ENCODE measurements around the gene SNX17. TPM values are rescaled to one million over a fixed set of nuclear protein-coding genes. Genes with fewer than 3 reads are reported as not detected.

SNX17 gene, protein sequence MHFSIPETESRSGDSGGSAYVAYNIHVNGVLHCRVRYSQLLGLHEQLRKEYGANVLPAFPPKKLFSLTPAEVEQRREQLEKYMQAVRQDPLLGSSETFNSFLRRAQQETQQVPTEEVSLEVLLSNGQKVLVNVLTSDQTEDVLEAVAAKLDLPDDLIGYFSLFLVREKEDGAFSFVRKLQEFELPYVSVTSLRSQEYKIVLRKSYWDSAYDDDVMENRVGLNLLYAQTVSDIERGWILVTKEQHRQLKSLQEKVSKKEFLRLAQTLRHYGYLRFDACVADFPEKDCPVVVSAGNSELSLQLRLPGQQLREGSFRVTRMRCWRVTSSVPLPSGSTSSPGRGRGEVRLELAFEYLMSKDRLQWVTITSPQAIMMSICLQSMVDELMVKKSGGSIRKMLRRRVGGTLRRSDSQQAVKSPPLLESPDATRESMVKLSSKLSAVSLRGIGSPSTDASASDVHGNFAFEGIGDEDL
- 64.6 and 121 TPM in 2 replicates for total RNA-seq

DNA sequence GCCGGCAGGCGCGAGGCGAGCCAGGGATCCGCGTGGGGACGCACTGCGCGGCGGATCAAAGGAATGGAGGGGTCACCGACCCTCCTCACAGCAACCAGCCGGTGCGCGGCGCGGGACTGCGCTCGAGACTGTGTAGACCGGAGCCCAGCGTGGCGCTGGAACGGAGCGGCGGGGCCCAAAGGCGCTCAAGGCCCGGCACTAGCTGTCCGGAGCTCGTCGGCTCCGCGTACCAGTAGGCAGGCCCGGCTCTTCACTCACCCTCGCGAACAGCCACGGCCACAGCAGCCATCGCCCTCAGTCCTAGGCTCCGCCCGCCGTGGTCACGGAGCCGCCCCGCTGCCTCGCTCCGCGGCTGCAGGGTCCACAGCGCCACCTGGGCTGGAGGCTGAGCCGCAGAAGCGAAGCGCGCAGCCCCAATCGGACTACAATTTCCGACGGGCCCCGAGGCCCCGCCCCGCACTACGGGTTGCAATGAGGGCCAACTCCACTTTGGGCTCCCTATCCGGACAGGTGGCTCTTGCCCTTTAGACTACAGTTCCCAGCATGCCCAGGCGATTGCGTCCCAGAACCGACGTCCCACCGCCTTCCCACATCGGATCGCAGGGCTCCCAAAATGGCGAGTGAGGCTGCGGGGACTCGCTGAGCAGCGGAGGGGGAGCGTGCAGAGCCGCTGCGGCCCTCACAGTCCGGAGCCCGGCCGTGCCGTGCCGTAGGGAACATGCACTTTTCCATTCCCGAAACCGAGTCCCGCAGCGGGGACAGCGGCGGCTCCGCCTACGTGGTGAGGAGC is at the start of gene SNX17, which contains the start of gene EIF2B4:
Gene SNX17 (plus strand): TSS at position 591 of the 790 bp plus-strand sequence. CDS start 128 bp downstream, at position 719.
Gene EIF2B4 (minus strand): TSS at position 313 of the 790 bp plus-strand sequence. CDS start 24 bp downstream, at position 289.
- DNase-seq (ENCODE audit: low read depth), result peak; percentile 89
- peak within 1 kb of the TSS; percentile 86 for H3K4me3 ChIP-seq (ENCODE audit: low read depth, low read length)
- TF ChIP-seq, protein P1, sequence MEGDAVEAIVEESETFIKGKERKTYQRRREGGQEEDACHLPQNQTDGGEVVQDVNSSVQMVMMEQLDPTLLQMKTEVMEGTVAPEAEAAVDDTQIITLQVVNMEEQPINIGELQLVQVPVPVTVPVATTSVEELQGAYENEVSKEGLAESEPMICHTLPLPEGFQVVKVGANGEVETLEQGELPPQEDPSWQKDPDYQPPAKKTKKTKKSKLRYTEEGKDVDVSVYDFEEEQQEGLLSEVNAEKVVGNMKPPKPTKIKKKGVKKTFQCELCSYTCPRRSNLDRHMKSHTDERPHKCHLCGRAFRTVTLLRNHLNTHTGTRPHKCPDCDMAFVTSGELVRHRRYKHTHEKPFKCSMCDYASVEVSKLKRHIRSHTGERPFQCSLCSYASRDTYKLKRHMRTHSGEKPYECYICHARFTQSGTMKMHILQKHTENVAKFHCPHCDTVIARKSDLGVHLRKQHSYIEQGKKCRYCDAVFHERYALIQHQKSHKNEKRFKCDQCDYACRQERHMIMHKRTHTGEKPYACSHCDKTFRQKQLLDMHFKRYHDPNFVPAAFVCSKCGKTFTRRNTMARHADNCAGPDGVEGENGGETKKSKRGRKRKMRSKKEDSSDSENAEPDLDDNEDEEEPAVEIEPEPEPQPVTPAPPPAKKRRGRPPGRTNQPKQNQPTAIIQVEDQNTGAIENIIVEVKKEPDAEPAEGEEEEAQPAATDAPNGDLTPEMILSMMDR (conservative IDR thresholded peaks at IDR 0.05; ENCODE audit: low read depth, low read length), result peak; percentile 71

DNA sequence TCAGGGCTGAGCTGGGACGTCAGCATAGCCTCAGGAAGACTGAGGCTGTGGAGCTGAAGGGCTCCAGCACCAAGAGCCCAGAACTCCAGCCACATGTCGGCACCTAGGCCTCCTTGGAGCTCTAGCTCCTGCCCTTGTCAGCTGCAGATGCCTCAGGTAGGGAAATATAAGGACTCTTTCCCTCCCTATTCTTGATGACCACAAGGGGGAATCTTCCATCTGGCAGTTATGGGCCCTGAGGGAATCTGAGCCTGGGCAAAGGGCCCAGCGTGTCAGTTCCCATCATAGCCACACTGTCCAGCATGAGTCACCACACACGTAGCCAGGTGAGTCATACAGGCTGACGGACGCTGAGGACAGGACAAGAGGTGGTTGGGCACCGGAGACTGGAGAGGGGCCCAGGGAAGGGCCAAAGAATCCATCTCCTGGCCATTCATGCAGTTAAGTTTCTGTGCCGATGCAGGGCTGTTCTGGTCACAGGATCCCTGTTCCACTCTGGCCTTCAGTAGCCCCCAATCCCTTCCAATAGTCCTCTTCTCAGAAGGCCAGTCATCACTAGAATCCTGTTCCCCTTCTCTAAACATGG is 49.4 kb upstream of the SNX17 start:
- TF ChIP-seq, protein P1 (conservative IDR thresholded peaks at IDR 0.05; ENCODE audit: low read depth, low read length), result peak; percentile 75
- peak; percentile 91 for DNase-seq (ENCODE audit: low read depth)
- peak overlapping the region; percentile 80 for H3K4me3 ChIP-seq (ENCODE audit: low read depth, low read length)

DNA sequence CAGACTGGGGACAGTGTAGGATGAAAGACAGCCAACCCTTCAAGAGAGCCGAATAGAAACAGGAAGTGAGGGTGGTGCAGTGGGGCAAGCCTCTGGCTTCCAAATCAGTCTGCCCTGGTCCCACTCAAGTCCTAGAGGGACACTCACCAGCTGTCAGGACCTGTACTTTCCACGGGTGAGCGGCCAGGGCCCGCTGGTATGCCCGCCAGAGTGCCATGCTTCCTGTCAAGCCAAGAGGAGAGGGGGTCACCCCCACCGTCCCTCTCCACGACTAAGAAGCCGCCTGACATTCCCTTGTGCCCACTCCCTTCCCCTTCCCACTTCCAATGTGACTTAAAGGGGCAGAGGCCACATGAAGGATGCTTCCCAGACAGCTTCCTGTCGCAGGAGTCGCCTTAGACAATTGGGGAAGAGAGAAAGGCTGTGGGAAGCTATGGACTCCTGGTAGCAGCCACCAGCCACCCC is 48.1 kb upstream of the SNX17 start:
- TF ChIP-seq, protein P1 (conservative IDR thresholded peaks at IDR 0.05; ENCODE audit: low read depth, low read length), result no peak
- peak overlapping the region; percentile 80 for H3K4me3 ChIP-seq (ENCODE audit: low read depth, low read length)
- DNase-seq (ENCODE audit: low read depth), result no peak

DNA sequence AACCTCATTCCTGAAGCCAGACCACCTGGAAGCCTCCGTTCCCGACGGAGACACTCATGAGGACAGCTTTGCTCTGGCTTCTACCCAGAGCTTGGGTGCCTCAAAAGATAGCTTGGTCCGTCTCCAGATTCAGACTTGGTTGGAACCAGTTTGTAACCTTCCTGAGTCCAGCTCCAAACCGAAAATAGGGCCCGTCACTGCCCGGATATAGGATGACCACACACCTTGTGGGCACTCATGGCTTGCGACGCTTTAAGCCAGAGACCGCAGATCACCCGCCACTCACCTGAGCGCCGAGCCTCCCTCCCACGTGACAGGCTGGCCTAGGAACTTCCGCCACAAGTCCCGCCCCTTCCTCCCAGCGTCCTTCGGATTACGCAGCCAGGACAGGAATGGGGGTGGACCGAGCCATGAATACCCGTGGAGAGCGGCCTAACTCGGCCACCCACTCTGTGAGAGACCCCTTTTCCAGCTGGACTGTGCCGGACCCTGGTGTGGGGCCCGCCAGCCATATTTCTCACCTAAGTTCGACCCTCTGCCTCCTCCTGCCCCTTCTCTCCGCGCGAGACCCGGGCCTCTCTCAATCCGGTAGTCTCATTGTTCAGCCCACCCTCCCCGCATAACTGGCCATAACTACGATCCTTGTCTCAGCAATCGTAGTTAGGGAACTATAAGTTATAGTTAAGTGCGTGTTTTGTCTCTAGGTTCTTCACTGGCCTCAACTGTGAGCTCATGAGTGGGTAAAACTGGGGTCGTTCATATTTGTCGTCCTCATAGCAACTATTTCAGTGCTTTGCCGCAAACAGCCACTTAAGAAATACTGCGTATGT is 47.4 kb upstream of the SNX17 start, which contains the start of gene MPV17:
Gene MPV17 (minus strand): TSS at position 332 of the 830 bp plus-strand sequence. CDS start 580 bp downstream, outside the sequence.
- TF ChIP-seq, protein P1 (conservative IDR thresholded peaks at IDR 0.05; ENCODE audit: low read depth, low read length), result no peak
- H3K4me3 ChIP-seq (ENCODE audit: low read depth, low read length), result peak within 1 kb of the TSS; percentile 80
- DNase-seq (ENCODE audit: low read depth), result peak; percentile 49

DNA sequence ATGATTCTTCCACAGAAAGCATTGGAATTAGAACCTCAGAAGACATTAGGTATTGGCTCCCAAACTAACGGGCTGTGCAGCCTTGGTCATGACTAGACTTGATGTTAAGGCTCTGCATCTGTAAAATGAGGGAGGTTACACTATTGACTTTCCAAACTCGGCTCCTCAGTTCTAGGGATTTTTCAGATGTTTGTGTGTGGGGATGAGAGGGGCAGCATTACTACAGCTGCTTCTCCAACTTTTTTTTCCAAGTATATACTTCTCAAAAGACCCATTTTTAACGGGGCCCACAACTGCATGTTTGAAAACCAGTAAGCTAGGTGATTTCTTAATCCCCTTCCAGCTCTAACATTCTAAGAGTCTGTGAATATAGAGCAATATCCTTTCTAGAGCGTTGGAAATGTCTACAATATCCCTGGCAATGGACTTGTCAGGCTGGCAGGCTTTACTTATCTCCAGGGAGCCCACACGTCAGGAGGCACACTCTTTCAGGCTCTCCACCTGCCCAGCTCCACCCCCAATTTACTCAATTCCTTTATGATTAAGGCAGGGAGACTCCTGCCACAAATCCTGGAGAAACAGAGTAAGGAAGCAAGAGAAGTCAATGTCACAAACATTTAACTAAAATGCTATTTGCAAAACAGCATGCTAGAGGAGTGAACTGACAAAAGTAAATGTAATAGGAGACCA is 46.7 kb upstream of the SNX17 start:
- H3K4me3 ChIP-seq (ENCODE audit: low read depth, low read length), result peak overlapping the region; percentile 80
- TF ChIP-seq, protein P1 (conservative IDR thresholded peaks at IDR 0.05; ENCODE audit: low read depth, low read length), result no peak
- DNase-seq (ENCODE audit: low read depth), result no peak

All from epithelial cell of proximal tubule (primary cell).